ENCODE results near the gene UGGT2. TPM values are rescaled to one million over a fixed set of nuclear protein-coding genes. Genes with fewer than 3 reads are reported as not detected.

The UGGT2 gene
- total RNA-seq, 1 experiment from 2014 or later = 34.5 TPM

GRCh38 chr13:95787356-95788099 is 265.7 kb downstream of the UGGT2 start:
- Histone ChIP-seq H2BK12ac (ENCODE audit: insufficient read length, low read depth, low read length) (no peak overlapping the region), H3K23ac (ENCODE audit: insufficient read length, low read depth, low read length) (no peak overlapping the region), H4K91ac (ENCODE audit: insufficient read length, low read depth, low read length) (no peak overlapping the region), H2BK20ac (ENCODE audit: low read depth, low read length, poor library complexity, severe bottlenecking) (no peak overlapping the region), H2BK120ac (ENCODE audit: low read depth, low read length, poor library complexity, severe bottlenecking) (no peak overlapping the region), H2AK5ac (ENCODE audit: insufficient read length, low read length) (no peak overlapping the region), H4K5ac (ENCODE audit: insufficient read length, low read depth, low read length) (no peak overlapping the region), H3K23me2 (ENCODE audit: insufficient read length, low read depth, low read length, poor library complexity, severe bottlenecking) (no peaks in the 10 kb centered on the region), H3K4ac (ENCODE audit: low read depth, low read length) (no peak overlapping the region), H3K79me2 (ENCODE audit: insufficient read depth, low read length) (no peaks in the 10 kb centered on the region), H4K20me1 (ENCODE audit: control insufficient read depth, insufficient read depth, insufficient read length) (no peaks in the 10 kb centered on the region), H2AFZ (ENCODE audit: low read length) (no peak overlapping the region), H3K18ac (ENCODE audit: insufficient read length, low read depth, low read length) (no peak overlapping the region), H3K4me2 (ENCODE audit: insufficient read depth, insufficient read length, low read length) (no peak overlapping the region), H3K27ac (ENCODE audit: insufficient read length, low read depth, low read length) (no peak overlapping the region), H3T11ph (ENCODE audit: low read length) (no peak overlapping the region), H4K8ac (replicated peaks; ENCODE audit: insufficient read length, low read depth, low read length) (no peak overlapping the region), H3K56ac (ENCODE audit: insufficient read length, low read depth, low read length) (no peak overlapping the region), H3K9me3 (ENCODE audit: control insufficient read depth, low read depth, low read length) (no peaks in the 10 kb centered on the region), H3K27me3 (ENCODE audit: insufficient read depth, low read length) (no peaks in the 10 kb centered on the region), H2BK5ac (ENCODE audit: insufficient read length, low read length) (no peak overlapping the region), H3K79me1 (ENCODE audit: insufficient read depth, low read depth, low read length, poor library complexity, severe bottlenecking) (no peaks in the 10 kb centered on the region), H3K4me1 (ENCODE audit: insufficient read depth, low read length) (no peaks in the 10 kb centered on the region), H3K9ac (ENCODE audit: extremely low read depth, insufficient read length, low read length) (no peak overlapping the region), H2BK15ac (ENCODE audit: low read depth, low read length) (no peak overlapping the region), H3K14ac (ENCODE audit: insufficient read depth, low read length) (no peak overlapping the region)
- Mint-ChIP-seq H3K27me3 (ENCODE audit: low read depth) (no peaks in the 10 kb centered on the region), H3K4me1 (peaks cover 0 to 4% of the 10 kb centered on the region in 2 experiments; a peak in 1 of 4 replicates), H3K4me3 (no peak overlapping the region), H3K36me3 (ENCODE audit: insufficient read depth in 1 of 3, low read depth in 3 of 3) (peaks cover 19 to 35% (median 28%) of the 10 kb centered on the region in 3 experiments), H3K9me3 (peaks cover 7 to 11% of the 10 kb centered on the region in 2 experiments; a peak in 4 of 5 replicates), H3K27ac (no peak overlapping the region)
- no peak for DNase-seq
- no peak for TF ChIP-seq CTCF (conservative IDR thresholded peaks at IDR 0.05)
- WGBS (ENCODE audit: extremely low coverage, insufficient read length, low lambda C conversion rate) = no CpG with 5 or more reads among the region's 1 CpG
